Skin epidermis (tissue), 12 donors: ENCODE measurements around the gene MFSD12.
A peak's percentile ranks its signal among the peaks of the same experiment; 100 is the strongest.
"Not testable (repeated sequence)": the region's sequence is repeated elsewhere in the genome, so short reads cannot be mapped to it uniquely, and the experiment has no call there.

Source experiments
- H3K27ac ChIP-seq, 21 experiments: fragments of 200-600 bp; sonication (generic) in 11 of 21; one replicate each; pipeline ENCODE4 v1.5.0; 2020; ENCODE audit warnings: mild to moderate bottlenecking in 3 of 21, inconsistent platforms in 2 of 21, moderate library complexity in 2 of 21
- H3K4me3 ChIP-seq, 7 experiments: fragments of 200-600 bp; sonication (generic) in 2 of 7; one replicate each; pipeline ENCODE4 v1.5.0; 2020; ENCODE audit warnings: inconsistent platforms in 2 of 7, mild to moderate bottlenecking in 2 of 7, moderate library complexity in 1 of 7

MFSD12 gene

GRCh38 chr19:3570042-3570441 is 12.7 kb upstream of the MFSD12 start:
- H3K4me3 ChIP-seq: not testable (repeated sequence)
- peak overlapping the region in 1 of 21 experiments; percentile 12 for H3K27ac ChIP-seq

GRCh38 chr19:3565139-3565538 is 7.8 kb upstream of the MFSD12 start:
- no peak overlapping the region for H3K27ac ChIP-seq
- no peak overlapping the region for H3K4me3 ChIP-seq

GRCh38 chr19:3563709-3564524 is 6.5 kb upstream of the MFSD12 start:
- Histone ChIP-seq H3K27ac (peak overlapping the region in 1 of 21 experiments; percentile 19), H3K4me3 (no peak overlapping the region)

GRCh38 chr19:3556978-3557460 is 367 bp downstream of the MFSD12 start:
- H3K27ac ChIP-seq: peak overlapping the region; percentile 50 to 90 (median 85)
- peak overlapping the region; percentile 61 to 99 (median 84) for H3K4me3 ChIP-seq

GRCh38 chr19:3556423-3556977 is 886 bp downstream of the MFSD12 start:
- Histone ChIP-seq H3K4me3 (peak overlapping the region; percentile 61 to 99 (median 84)), H3K27ac (peak overlapping the region in 20 of 21 experiments; percentile 50 to 90 (median 85))

GRCh38 chr19:3555653-3556422 is 1.5 kb downstream of the MFSD12 start:
- peak overlapping the region in 17 of 21 experiments; percentile 6 to 90 (median 86) for H3K27ac ChIP-seq
- peak overlapping the region; percentile 61 to 99 (median 84) for H3K4me3 ChIP-seq

GRCh38 chr19:3554254-3555083 is 2.9 kb downstream of the MFSD12 start:
- no peak overlapping the region for H3K4me3 ChIP-seq

GRCh38 chr19:3551792-3552095 is 5.6 kb downstream of the MFSD12 start:
- no peak overlapping the region for H3K4me3 ChIP-seq
- no peak overlapping the region for H3K27ac ChIP-seq

More at GRCh38 chr19:3554254-3555083, 2.9 kb downstream of the MFSD12 start:
- peak overlapping the region in 19 of 21 experiments; percentile 25 to 90 (median 67) for H3K27ac ChIP-seq

- no peak overlapping the region for H3K4me3 ChIP-seq
- no peak overlapping the region for H3K27ac ChIP-seq
Observed at GRCh38 chr19:3550947-3551791, 6.2 kb downstream of the MFSD12 start.

- no peak overlapping the region for H3K27ac ChIP-seq
- H3K4me3 ChIP-seq: no peak overlapping the region
Observed at GRCh38 chr19:3549816-3550215, 7.6 kb downstream of the MFSD12 start.

- Histone ChIP-seq H3K27ac (no peak overlapping the region), H3K4me3 (no peak overlapping the region)
Observed at GRCh38 chr19:3548606-3549005, 8.8 kb downstream of the MFSD12 start.

- H3K4me3 ChIP-seq: no peak overlapping the region
- H3K27ac ChIP-seq: peak overlapping the region in 1 of 21 experiments; percentile 31
Observed at GRCh38 chr19:3547767-3548282, 9.6 kb downstream of the MFSD12 start.

- Histone ChIP-seq H3K27ac (no peak overlapping the region), H3K4me3 (no peak overlapping the region)
Observed at GRCh38 chr19:3547301-3547731, 10.1 kb downstream of the MFSD12 start.

- no peak overlapping the region for H3K27ac ChIP-seq
- no peak overlapping the region for H3K4me3 ChIP-seq
Observed at GRCh38 chr19:3546119-3546518, 11.3 kb downstream of the MFSD12 start.

GRCh38 chr19:3545669-3546034 is 11.7 kb downstream of the MFSD12 start:
- H3K4me3 ChIP-seq: no peak overlapping the region
- peak overlapping the region in 2 of 21 experiments; percentile 0 to 16 for H3K27ac ChIP-seq

GRCh38 chr19:3544742-3545668 is 12.4 kb downstream of the MFSD12 start:
- H3K27ac ChIP-seq: peak overlapping the region in 3 of 21 experiments; percentile 0 to 16 (median 8)
- H3K4me3 ChIP-seq: no peak overlapping the region

- peak overlapping the region in 1 of 21 experiments; percentile 0 for H3K27ac ChIP-seq
Observed at GRCh38 chr19:3544058-3544376, 13.4 kb downstream of the MFSD12 start.

More at GRCh38 chr19:3544058-3544376, 13.4 kb downstream of the MFSD12 start:
- H3K4me3 ChIP-seq: no peak overlapping the region
